A549 (cell line): ENCODE measurements around the gene ZMYND19. TPM values are rescaled to one million over a fixed set of nuclear protein-coding genes. Genes with fewer than 3 reads are reported as not detected.

Source experiments
- ATAC-seq, 2 experiments: fragments of 200-7000 bp in 1 of 2; fragments of >200 bp in 1 of 2; cut with Nextera tagmentation in 1 of 2; cut with Tn5 transposase in 1 of 2; 3 replicates each; pipeline versions ENCODE4 v1.8.0 to v1.9.1; 2018 to 2020; ENCODE audit warnings: mild to moderate bottlenecking in 1 of 2, moderate library complexity in 1 of 2
- CTCF ChIA-PET: fragments of 300-600 bp; sonication (Branson Sonifier 250); formaldehyde crosslinking; extraction: SDS; loops from one replicate; lab custom pipeline; 2021; ENCODE audit warnings: antibody characterized with exemption, inconsistent platforms; lab: Yijun Ruan, JAX
- POLR2A ChIA-PET: fragments of 350-600 bp; formaldehyde crosslinking; extraction: SDS; loops from one replicate; lab custom pipeline; 2021; ENCODE audit warnings: antibody characterized with exemption, inconsistent platforms; lab: Yijun Ruan, JAX
- DNase-seq, 2 experiments: peaks; one replicate each; pipeline versions ENCODE4 v3.0.0 to v3.0.0-alpha.2; 2011 to 2016; ENCODE audit warnings: low read depth in 1 of 2, low spot score in 1 of 2
- FAIRE-seq: peaks from 2 replicates; lab custom pipeline; 2011; peaks lifted over from hg19 to GRCh38; lab: Jason Lieb, UNC
- H3K27ac ChIP-seq, 2 experiments: fragments of >200 bp; sonication (Bioruptor Twin); formaldehyde crosslinking; 3 replicates each; pipeline ENCODE4 v1.5.1; 2016 to 2017
- H3K4me1 ChIP-seq: fragments of >200 bp; sonication (Bioruptor Twin); formaldehyde crosslinking; 3 replicates; pipeline ENCODE4 v1.6.1; 2016
- H3K4me2 ChIP-seq: fragments of >200 bp; sonication (Bioruptor Twin); formaldehyde crosslinking; 3 replicates; pipeline ENCODE4 v1.6.1; 2016
- H3K4me3 ChIP-seq: fragments of >200 bp; sonication (Bioruptor Twin); formaldehyde crosslinking; 3 replicates; pipeline ENCODE4 v1.5.1; 2016
- H3K9me3 ChIP-seq: fragments of >200 bp; sonication (Bioruptor Twin); formaldehyde crosslinking; 3 replicates; pipeline ENCODE4 v1.6.1; 2016
- CBX2 ChIP-seq: fragments of 200-600 bp; sonication (generic); IDR thresholded peaks from 2 replicates; pipeline ENCODE4 v1.6.1; 2016; ENCODE audit warnings: low read depth, mild to moderate bottlenecking, borderline replicate concordance
- CBX8 ChIP-seq: fragments of 200-600 bp; sonication (generic); IDR thresholded peaks from 2 replicates; pipeline ENCODE4 v1.6.1; 2016
- CEBPB ChIP-seq, 2 experiments: fragments of >200 bp in 1 of 2; sonication (Bioruptor Twin) in 1 of 2; formaldehyde crosslinking in 1 of 2; IDR thresholded peaks; 2 replicates each; pipeline ENCODE4 v1.6.1; 2012 to 2016
- CTCF ChIP-seq: fragments of >200 bp; sonication (Bioruptor Twin); formaldehyde crosslinking; IDR thresholded peaks from 3 replicates; pipeline ENCODE4 v1.5.1; 2016
- EHF ChIP-seq: fragments of 250-450 bp; sonication (Bioruptor Pico); IDR thresholded peaks from 2 replicates; pipeline ENCODE4 v1.5.0; 2020; ENCODE audit warnings: mild to moderate bottlenecking
- EHMT2 ChIP-seq: fragments of 200-600 bp; sonication (generic); IDR thresholded peaks from 2 replicates; pipeline ENCODE4 v1.6.1; 2016; ENCODE audit warnings: antibody characterized with exemption, low read depth, mild to moderate bottlenecking, moderate library complexity
- ESRRA ChIP-seq: fragments of 150-350 bp; IDR thresholded peaks from 2 replicates; pipeline ENCODE4 v1.6.1; 2014; ENCODE audit warnings: mild to moderate bottlenecking, low read length, borderline replicate concordance
- FOSB ChIP-seq: fragments of 250-450 bp; sonication (Bioruptor Pico); IDR thresholded peaks from 2 replicates; pipeline ENCODE4 v1.5.0; 2020; ENCODE audit warnings: mild to moderate bottlenecking, moderate library complexity
- FOXS1 ChIP-seq: fragments of 250-450 bp; sonication (Bioruptor Pico); IDR thresholded peaks from 2 replicates; pipeline ENCODE4 v1.5.0; 2020; ENCODE audit warnings: mild to moderate bottlenecking, moderate library complexity
- GATA3 ChIP-seq: IDR thresholded peaks from 2 replicates; pipeline ENCODE4 v1.6.1; 2012; ENCODE audit warnings: borderline replicate concordance
- HEYL ChIP-seq: fragments of 250-450 bp; sonication (Bioruptor Pico); IDR thresholded peaks from 2 replicates; pipeline ENCODE4 v1.8.0; 2021; ENCODE audit warnings: mild to moderate bottlenecking, moderate library complexity
- HMGXB4 ChIP-seq: fragments of 250-450 bp; sonication (Bioruptor Pico); IDR thresholded peaks from 2 replicates; pipeline ENCODE4 v1.5.0; 2021; ENCODE audit warnings: mild to moderate bottlenecking, moderate library complexity, borderline replicate concordance
- HOXB13 ChIP-seq: fragments of 250-450 bp; sonication (Bioruptor Pico); IDR thresholded peaks from 2 replicates; pipeline ENCODE4 v1.5.0; 2020; ENCODE audit warnings: low read depth, mild to moderate bottlenecking, moderate library complexity
- HOXB5 ChIP-seq: fragments of 250-450 bp; sonication (Bioruptor Pico); IDR thresholded peaks from 2 replicates; pipeline ENCODE4 v1.5.0; 2020; ENCODE audit warnings: mild to moderate bottlenecking, moderate library complexity
- JUN ChIP-seq, 2 experiments: fragments of >200 bp; sonication (Bioruptor Twin); formaldehyde crosslinking; IDR thresholded peaks; 2 replicates in 1 of 2; 3 replicates in 1 of 2; pipeline ENCODE4 v1.6.1; 2016 to 2017
- JUNB ChIP-seq: fragments of >200 bp; sonication (Bioruptor Twin); formaldehyde crosslinking; IDR thresholded peaks from 2 replicates; pipeline ENCODE4 v1.6.1; 2016
- KDM5A ChIP-seq: fragments of 200-600 bp; sonication (generic); IDR thresholded peaks from 2 replicates; pipeline ENCODE4 v1.6.1; 2016; ENCODE audit warnings: antibody characterized with exemption, mild to moderate bottlenecking
- MAZ ChIP-seq: fragments of 150-350 bp; IDR thresholded peaks from 2 replicates; pipeline ENCODE4 v1.6.1; 2014; ENCODE audit warnings: antibody characterized with exemption, low read depth, low read length, borderline replicate concordance
- MYC ChIP-seq: IDR thresholded peaks from 2 replicates; pipeline ENCODE4 v1.6.1; 2012; ENCODE audit warnings: mild to moderate bottlenecking, inconsistent platforms, low read length, improper control_type of control experiment, borderline replicate concordance
- NPAS2 ChIP-seq: fragments of 250-450 bp; sonication (Bioruptor Pico); IDR thresholded peaks from 2 replicates; pipeline ENCODE4 v1.8.0; 2022; ENCODE audit warnings: mild to moderate bottlenecking, moderate library complexity, borderline replicate concordance
- PHF8 ChIP-seq: fragments of 200-600 bp; sonication (generic); IDR thresholded peaks from 2 replicates; pipeline ENCODE4 v1.6.1; 2016; ENCODE audit warnings: low read depth, mild to moderate bottlenecking, antibody characterized with exemption, moderate library complexity, borderline replicate concordance
- RCOR1 ChIP-seq: fragments of 150-350 bp; IDR thresholded peaks from 2 replicates; pipeline ENCODE4 v1.6.1; 2014; ENCODE audit warnings: antibody characterized with exemption, low read length, low read depth
- RFX5 ChIP-seq: fragments of 450-650 bp; IDR thresholded peaks from 2 replicates; pipeline ENCODE4 v1.7.1; 2014; ENCODE audit warnings: antibody characterized with exemption, mild to moderate bottlenecking, moderate library complexity
- RNF2 ChIP-seq: fragments of 200-600 bp; sonication (generic); IDR thresholded peaks from 2 replicates; pipeline ENCODE4 v1.6.1; 2016; ENCODE audit warnings: low read depth, mild to moderate bottlenecking, antibody characterized with exemption, moderate library complexity, borderline replicate concordance
- SMC3 ChIP-seq: fragments of >200 bp; sonication (Bioruptor Twin); formaldehyde crosslinking; IDR thresholded peaks from 3 replicates; pipeline ENCODE4 v1.6.1; 2018; ENCODE audit warnings: inconsistent platforms
- TFCP2L1 ChIP-seq: fragments of 250-450 bp; sonication (Bioruptor Pico); IDR thresholded peaks from 2 replicates; pipeline ENCODE4 v1.5.0; 2021; ENCODE audit warnings: mild to moderate bottlenecking
- ZFP36 ChIP-seq: fragments of 450-650 bp; IDR thresholded peaks from 2 replicates; pipeline ENCODE4 v1.6.1; 2014; ENCODE audit warnings: borderline replicate concordance; ENCODE audit not compliant: partially characterized antibody
- ZNF302 ChIP-seq: fragments of 250-450 bp; sonication (Bioruptor Pico); IDR thresholded peaks from 2 replicates; pipeline ENCODE4 v1.9.0; 2021; ENCODE audit warnings: inconsistent platforms, mild to moderate bottlenecking, moderate library complexity
- WGBS: methylation state at CpG from one replicate; pipeline ENCODE4 v1.1.6; 2017; ENCODE audit errors: missing lambda C conversion rate; 5-methylcytosine and 5-hydroxymethylcytosine counted together
- polyA plus RNA-seq, 4 experiments: library from polyadenylated mRNA; depleted of rRNA in 3 of 4; stranded (reverse); fragments of >200 nt; fragmentation: RNase III in 1 of 4; extraction: RNeasy Plus Mini Kit Qiagen cat#74134 plus additional on column Dnase treatment in 1 of 4; gene quantifications; 2 replicates in 3 of 4; 3 replicates in 1 of 4; pipeline ENCODE4 v1.2.3, GENCODE V29; 2011 to 2017
- TF ChIP-seq, protein P1 (sequence below): IDR thresholded peaks from 2 replicates; pipeline ENCODE4 v1.6.1; 2012; ENCODE audit warnings: low read depth, borderline replicate concordance
- TF ChIP-seq, protein P2 (sequence below): fragments of >200 bp; sonication (Bioruptor Twin); formaldehyde crosslinking; IDR thresholded peaks from 2 replicates; pipeline ENCODE4 v1.6.1; 2016

The ZMYND19 gene
- polyA plus RNA-seq, 2 of the 4 experiments (the other 2 are of a cell fraction): 19.6 to 38.7 TPM

- WGBS: 67% methylated on average over 10 of the region's 10 CpGs
- Histone ChIP-seq H3K4me3 (no peak overlapping the region), H3K4me2 (no peak overlapping the region), H3K4me1 (peaks cover 5% of the 10 kb centered on the region), H3K27ac (no peak overlapping the region), H3K9me3 (no peaks in the 10 kb centered on the region)
- no peak for ATAC-seq
- no peak for FAIRE-seq
- DNase-seq: no peak
- ChIA-PET POLR2A (no interaction called here), CTCF (interaction anchor here (0.6 to 2.2 kb wide), 7 partner anchors 10 to 258 kb away, joined by 3 to 16 read pairs (median 4); no protein-coding TSS in a partner anchor)
- no peak for TF ChIP-seq ZNF302 (CRISPR knock-in tag)
- TF ChIP-seq FOSB (CRISPR knock-in tag): no peak
- no peak for TF ChIP-seq RCOR1
- TF ChIP-seq RNF2: no peak
- no peak for TF ChIP-seq HEYL (CRISPR knock-in tag)
- no peak for TF ChIP-seq RFX5
- TF ChIP-seq NPAS2 (CRISPR knock-in tag): no peak
- TF ChIP-seq, all 56 proteins: peak for 0
Observed at GRCh38 chr9:137545123-137545522, 45.2 kb downstream of the ZMYND19 start.

DNA sequence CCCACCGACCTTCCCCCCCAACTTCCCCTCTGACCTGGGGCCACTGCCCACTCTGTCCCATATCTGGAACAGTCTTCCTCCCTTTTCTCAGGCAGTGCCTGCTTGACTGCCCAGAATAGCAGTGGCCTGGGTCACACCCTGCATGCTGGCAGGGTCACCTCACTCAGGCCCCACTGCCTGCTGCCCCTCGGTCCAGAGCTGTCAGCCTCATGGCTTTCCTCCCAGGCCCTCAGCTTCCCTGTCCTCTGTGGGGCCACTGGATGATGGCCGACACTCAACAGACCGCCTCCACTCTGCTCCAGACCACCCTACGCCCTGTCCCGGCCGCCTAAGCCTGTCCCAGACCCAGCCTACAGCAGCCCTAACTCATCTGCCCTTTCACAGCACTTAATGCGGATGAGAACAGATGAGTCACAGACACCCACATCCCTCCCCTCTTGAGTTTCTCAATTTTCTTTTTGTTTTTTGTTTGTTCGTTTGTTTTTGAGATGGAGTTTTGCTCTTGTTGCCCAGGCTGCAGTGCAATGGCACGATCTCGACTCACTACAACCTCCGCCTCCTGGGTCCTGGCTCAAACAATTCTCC is 46.0 kb downstream of the ZMYND19 start:
- POLR2A ChIA-PET: no interaction called here
- WGBS: 80% methylated on average over 12 of the region's 12 CpGs
- CTCF ChIA-PET: interaction anchor here (0.6 to 2.2 kb wide), 8 partner anchors 9 to 259 kb away, joined by 3 to 16 read pairs (median 4); no protein-coding TSS in a partner anchor
- TF ChIP-seq ZFP36: no peak
- TF ChIP-seq, protein P1, sequence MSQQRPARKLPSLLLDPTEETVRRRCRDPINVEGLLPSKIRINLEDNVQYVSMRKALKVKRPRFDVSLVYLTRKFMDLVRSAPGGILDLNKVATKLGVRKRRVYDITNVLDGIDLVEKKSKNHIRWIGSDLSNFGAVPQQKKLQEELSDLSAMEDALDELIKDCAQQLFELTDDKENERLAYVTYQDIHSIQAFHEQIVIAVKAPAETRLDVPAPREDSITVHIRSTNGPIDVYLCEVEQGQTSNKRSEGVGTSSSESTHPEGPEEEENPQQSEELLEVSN: no peak
- TF ChIP-seq TFCP2L1 (CRISPR knock-in tag): no peak
- no peak for TF ChIP-seq CTCF
- TF ChIP-seq SMC3: no peak
- TF ChIP-seq FOSB (CRISPR knock-in tag): no peak
- TF ChIP-seq, protein P2, sequence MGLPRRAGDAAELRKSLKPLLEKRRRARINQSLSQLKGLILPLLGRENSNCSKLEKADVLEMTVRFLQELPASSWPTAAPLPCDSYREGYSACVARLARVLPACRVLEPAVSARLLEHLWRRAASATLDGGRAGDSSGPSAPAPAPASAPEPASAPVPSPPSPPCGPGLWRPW: no peak
- TF ChIP-seq MAZ: no peak
- Histone ChIP-seq H3K4me2 (no peak overlapping the region), H3K4me3 (no peak overlapping the region), H3K4me1 (no peaks in the 10 kb centered on the region), H3K27ac (no peak overlapping the region), H3K9me3 (no peaks in the 10 kb centered on the region)
- FAIRE-seq (no peak), ATAC-seq (no peak), DNase-seq (no peak)

DNA sequence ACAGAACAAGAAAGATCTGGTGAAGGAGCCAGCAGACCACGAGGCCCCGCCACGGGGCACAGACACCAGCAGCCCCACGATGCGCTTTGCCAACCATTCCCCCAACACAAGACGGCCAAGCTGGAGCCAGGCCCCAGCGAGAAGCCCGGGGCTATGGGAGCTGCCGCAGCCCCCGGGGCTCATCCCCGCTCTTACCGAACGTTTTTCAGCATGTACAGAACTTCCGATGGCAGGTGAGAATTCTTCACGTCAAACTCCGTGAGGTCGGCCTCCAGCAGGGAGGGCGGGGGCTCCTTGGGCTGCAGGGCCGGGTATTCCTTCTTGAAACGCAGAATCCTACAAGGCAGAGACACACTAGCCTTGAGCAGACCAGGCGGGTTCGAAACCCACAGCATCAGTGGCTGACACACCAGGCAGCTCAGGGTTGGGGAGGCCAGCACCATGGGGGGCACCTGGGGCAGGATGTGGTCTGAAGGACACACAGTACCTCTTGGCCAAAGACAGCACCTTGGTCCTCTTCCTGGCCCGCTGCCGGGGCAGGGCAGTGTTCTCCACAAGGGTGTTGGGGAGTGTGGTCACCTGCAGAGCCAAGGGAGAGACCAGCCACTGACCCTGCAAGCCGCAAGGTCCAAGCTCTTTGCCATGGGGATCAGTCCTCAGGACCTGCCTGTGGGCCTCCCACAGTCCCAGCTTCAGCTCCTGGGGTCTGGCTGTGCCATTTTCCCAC is 46.9 kb downstream of the ZMYND19 start:
- H3K4me2 ChIP-seq: no peak overlapping the region
- no peak overlapping the region for H3K27ac ChIP-seq
- H3K4me3 ChIP-seq: no peak overlapping the region
- ChIA-PET POLR2A (no interaction called here), CTCF (interaction anchor here (1.0 to 2.2 kb wide), 4 partner anchors 8 to 257 kb away, joined by 3 to 16 read pairs (median 4); partner anchors contain the start of gene NRARP)
- ATAC-seq: no peak
- WGBS: 92% methylated on average over 18 of the region's 25 CpGs
- no peak for FAIRE-seq
- no peak for DNase-seq
- no peaks in the 10 kb centered on the region for H3K9me3 ChIP-seq
- no peaks in the 10 kb centered on the region for H3K4me1 ChIP-seq
- no peak for TF ChIP-seq CEBPB (IDR thresholded peaks at IDR 0.05)
- no peak for TF ChIP-seq HOXB13 (CRISPR knock-in tag)
- TF ChIP-seq JUN (IDR thresholded peaks at IDR 0.05): no peak
- TF ChIP-seq GATA3: no peak
- no peak for TF ChIP-seq CBX8
- no peak for TF ChIP-seq HMGXB4 (CRISPR knock-in tag)
- no peak for TF ChIP-seq PHF8
- no peak for TF ChIP-seq HEYL (CRISPR knock-in tag)
- no peak for TF ChIP-seq EHMT2
- TF ChIP-seq HOXB5 (CRISPR knock-in tag): no peak
- TF ChIP-seq CBX2: no peak
- no peak for TF ChIP-seq FOSB (CRISPR knock-in tag)
- no peak for TF ChIP-seq JUNB
- TF ChIP-seq ESRRA: no peak
- TF ChIP-seq MYC: no peak
- no peak for TF ChIP-seq FOXS1 (CRISPR knock-in tag)
- TF ChIP-seq ZFP36: no peak
- no peak for TF ChIP-seq KDM5A
- TF ChIP-seq EHF (CRISPR knock-in tag): no peak
